NT2/D1 (cell line): ENCODE measurements around the gene CREB5.

Experiments used
- DNase-seq: peaks from one replicate; pipeline ENCODE4 v3.0.0-alpha.2; 2011; ENCODE audit warnings: low read depth, low spot score
- H3K27me3 ChIP-seq: 2 replicates; pipeline ENCODE4 v1.6.0; 2011; ENCODE audit warnings: mild to moderate bottlenecking; ENCODE audit not compliant: insufficient read length, insufficient read depth
- H3K36me3 ChIP-seq: 2 replicates; pipeline ENCODE4 v1.6.1; 2011; ENCODE audit warnings: mild to moderate bottlenecking, low read length, mixed read lengths; ENCODE audit not compliant: insufficient read depth, insufficient read length
- H3K4me1 ChIP-seq: 2 replicates; pipeline ENCODE4 v1.5.1; 2011; ENCODE audit not compliant: insufficient read depth, insufficient read length
- H3K4me3 ChIP-seq: 2 replicates; pipeline ENCODE4 v1.5.1; 2011; ENCODE audit warnings: low read depth; ENCODE audit not compliant: insufficient read length
- H3K9ac ChIP-seq: 2 replicates; pipeline ENCODE4 v1.6.0; 2011; ENCODE audit warnings: low read depth; ENCODE audit not compliant: insufficient read length
- H3K9me3 ChIP-seq: 2 replicates; pipeline ENCODE4 v1.5.1; 2011; ENCODE audit warnings: mild to moderate bottlenecking, low read length; ENCODE audit not compliant: insufficient read depth
- SUZ12 ChIP-seq: IDR thresholded peaks from 2 replicates; pipeline ENCODE4 v1.6.1; 2011; ENCODE audit not compliant: insufficient read length, insufficient read depth; ENCODE audit errors: extremely low read depth
- YY1 ChIP-seq: IDR thresholded peaks from 2 replicates; pipeline ENCODE4 v1.6.1; 2011; ENCODE audit not compliant: insufficient read length, insufficient read depth
- ZNF274 ChIP-seq: IDR thresholded peaks from 2 replicates; pipeline ENCODE4 v1.6.1; 2011; ENCODE audit warnings: mild to moderate bottlenecking, low read depth, low read length

Gene CREB5

GRCh38 chr7:28539289-28539981, 127.1 kb downstream of the CREB5 start:
- Histone ChIP-seq H3K4me1 (no peaks in the 10 kb centered on the region), H3K4me3 (no peak overlapping the region), H3K9me3 (no peaks in the 10 kb centered on the region), H3K9ac (no peak overlapping the region), H3K27me3 (no peaks in the 10 kb centered on the region), H3K36me3 (no peaks in the 10 kb centered on the region)
- TF ChIP-seq ZNF274 (no peak), SUZ12 (no peak), YY1 (no peak)
- no peak for DNase-seq

- Histone ChIP-seq H3K4me1 (no peaks in the 10 kb centered on the region), H3K9me3 (peaks cover 17% of the 10 kb centered on the region), H3K9ac (no peak overlapping the region), H3K36me3 (no peaks in the 10 kb centered on the region), H3K4me3 (no peak overlapping the region), H3K27me3 (no peaks in the 10 kb centered on the region)
- TF ChIP-seq SUZ12 (no peak), ZNF274 (no peak), YY1 (no peak)
- DNase-seq: no peak
Measured at GRCh38 chr7:28542410-28542809, 130.1 kb downstream of the CREB5 start.

- H3K9me3 ChIP-seq: peaks cover 20% of the 10 kb centered on the region
- H3K9ac ChIP-seq: no peak overlapping the region
- no peaks in the 10 kb centered on the region for H3K4me1 ChIP-seq
- no peak overlapping the region for H3K4me3 ChIP-seq
- TF ChIP-seq YY1 (no peak), SUZ12 (no peak), ZNF274 (no peak)
- no peaks in the 10 kb centered on the region for H3K27me3 ChIP-seq
- no peak for DNase-seq
- no peaks in the 10 kb centered on the region for H3K36me3 ChIP-seq
Measured at GRCh38 chr7:28544453-28545117, 132.3 kb downstream of the CREB5 start.

GRCh38 chr7:28546067-28546466, 133.7 kb downstream of the CREB5 start:
- Histone ChIP-seq H3K27me3 (no peaks in the 10 kb centered on the region), H3K4me1 (no peaks in the 10 kb centered on the region), H3K9ac (no peak overlapping the region), H3K9me3 (peaks cover 20% of the 10 kb centered on the region), H3K4me3 (no peak overlapping the region), H3K36me3 (no peaks in the 10 kb centered on the region)
- DNase-seq: no peak
- TF ChIP-seq ZNF274: no peak
- no peak for TF ChIP-seq SUZ12
- no peak for TF ChIP-seq YY1

GRCh38 chr7:28547115-28547514, 134.8 kb downstream of the CREB5 start:
- Histone ChIP-seq H3K4me3 (no peak overlapping the region), H3K36me3 (no peaks in the 10 kb centered on the region), H3K4me1 (no peaks in the 10 kb centered on the region), H3K9ac (no peak overlapping the region), H3K27me3 (no peaks in the 10 kb centered on the region), H3K9me3 (peaks cover 20% of the 10 kb centered on the region)
- DNase-seq: no peak
- TF ChIP-seq SUZ12: no peak
- TF ChIP-seq ZNF274: no peak
- TF ChIP-seq YY1: no peak

GRCh38 chr7:28548416-28548815, 136.1 kb downstream of the CREB5 start:
- Histone ChIP-seq H3K36me3 (no peaks in the 10 kb centered on the region), H3K9me3 (peaks cover 20% of the 10 kb centered on the region), H3K4me1 (no peaks in the 10 kb centered on the region), H3K27me3 (no peaks in the 10 kb centered on the region), H3K9ac (no peak overlapping the region), H3K4me3 (no peak overlapping the region)
- no peak for DNase-seq
- TF ChIP-seq YY1 (no peak), ZNF274 (no peak), SUZ12 (no peak)

GRCh38 chr7:28549998-28550397, 137.7 kb downstream of the CREB5 start:
- Histone ChIP-seq H3K36me3 (no peaks in the 10 kb centered on the region), H3K4me3 (no peak overlapping the region), H3K27me3 (no peaks in the 10 kb centered on the region), H3K4me1 (no peaks in the 10 kb centered on the region), H3K9ac (no peak overlapping the region), H3K9me3 (peaks cover 20% of the 10 kb centered on the region)
- DNase-seq: no peak
- no peak for TF ChIP-seq YY1
- no peak for TF ChIP-seq ZNF274
- TF ChIP-seq SUZ12: no peak
